ENCODE results near the gene MMP2. TPM values are rescaled to one million over a fixed set of nuclear protein-coding genes. Genes with fewer than 3 reads are reported as not detected.

Gene MMP2
- total and polyA plus RNA-seq, 12 donors: 16.6 to 248 (median 89.9) TPM

DNA sequence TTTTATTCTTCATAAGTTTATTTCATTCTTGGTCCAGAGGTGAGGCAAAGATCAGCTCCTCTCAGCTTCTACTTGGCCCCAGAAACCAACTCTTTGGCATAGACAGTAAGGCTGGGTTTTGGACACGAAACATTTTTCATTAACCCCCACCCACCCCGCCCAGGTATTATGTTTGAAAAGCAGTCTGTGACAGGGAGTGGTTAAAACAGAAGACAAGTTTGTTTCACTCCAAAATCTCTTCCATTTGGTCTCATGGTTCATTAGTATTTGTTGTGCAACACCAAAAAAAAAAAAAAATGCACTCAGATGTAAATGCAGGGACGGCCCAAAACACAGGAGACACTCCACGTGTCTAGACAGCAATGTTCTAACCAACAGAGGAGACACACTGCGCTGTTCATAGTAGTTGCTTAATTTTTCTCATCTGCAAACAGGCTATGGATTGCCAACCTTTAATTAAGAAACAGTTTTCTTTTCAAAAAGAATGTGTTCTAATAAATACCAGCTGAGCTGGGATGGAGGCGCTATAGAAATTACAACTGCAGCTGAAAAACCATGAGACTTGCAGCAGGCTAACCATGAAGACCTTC is 39.8 kb upstream of the MMP2 start:
- H3K27me3 ChIP-seq: no peaks in the 10 kb centered on the region
- H3K4me3 ChIP-seq: no peak overlapping the region
- DNase-seq: no peak
- H3K9me3 ChIP-seq (replicated peaks in 1 of 3): no peaks in the 10 kb centered on the region
- H3K4me1 ChIP-seq (replicated peaks in 1 of 2): peaks cover 0 to 3% of the 10 kb centered on the region in 2 donors
- H3K27ac ChIP-seq: no peak overlapping the region
- 74 to 84% (median 78%) methylated on average over 6 of the region's 6 CpGs for WGBS, 4 donors
- TF ChIP-seq POLR2A (IDR thresholded peaks at IDR 0.05): no peak
- TF ChIP-seq, protein P1, sequence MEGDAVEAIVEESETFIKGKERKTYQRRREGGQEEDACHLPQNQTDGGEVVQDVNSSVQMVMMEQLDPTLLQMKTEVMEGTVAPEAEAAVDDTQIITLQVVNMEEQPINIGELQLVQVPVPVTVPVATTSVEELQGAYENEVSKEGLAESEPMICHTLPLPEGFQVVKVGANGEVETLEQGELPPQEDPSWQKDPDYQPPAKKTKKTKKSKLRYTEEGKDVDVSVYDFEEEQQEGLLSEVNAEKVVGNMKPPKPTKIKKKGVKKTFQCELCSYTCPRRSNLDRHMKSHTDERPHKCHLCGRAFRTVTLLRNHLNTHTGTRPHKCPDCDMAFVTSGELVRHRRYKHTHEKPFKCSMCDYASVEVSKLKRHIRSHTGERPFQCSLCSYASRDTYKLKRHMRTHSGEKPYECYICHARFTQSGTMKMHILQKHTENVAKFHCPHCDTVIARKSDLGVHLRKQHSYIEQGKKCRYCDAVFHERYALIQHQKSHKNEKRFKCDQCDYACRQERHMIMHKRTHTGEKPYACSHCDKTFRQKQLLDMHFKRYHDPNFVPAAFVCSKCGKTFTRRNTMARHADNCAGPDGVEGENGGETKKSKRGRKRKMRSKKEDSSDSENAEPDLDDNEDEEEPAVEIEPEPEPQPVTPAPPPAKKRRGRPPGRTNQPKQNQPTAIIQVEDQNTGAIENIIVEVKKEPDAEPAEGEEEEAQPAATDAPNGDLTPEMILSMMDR (IDR thresholded peaks at IDR 0.05): no peak
- H3K36me3 ChIP-seq (replicated peaks in 1 of 2): no peaks in the 10 kb centered on the region
- intact Hi-C loops (cut with DNase I): no loop called here

DNA sequence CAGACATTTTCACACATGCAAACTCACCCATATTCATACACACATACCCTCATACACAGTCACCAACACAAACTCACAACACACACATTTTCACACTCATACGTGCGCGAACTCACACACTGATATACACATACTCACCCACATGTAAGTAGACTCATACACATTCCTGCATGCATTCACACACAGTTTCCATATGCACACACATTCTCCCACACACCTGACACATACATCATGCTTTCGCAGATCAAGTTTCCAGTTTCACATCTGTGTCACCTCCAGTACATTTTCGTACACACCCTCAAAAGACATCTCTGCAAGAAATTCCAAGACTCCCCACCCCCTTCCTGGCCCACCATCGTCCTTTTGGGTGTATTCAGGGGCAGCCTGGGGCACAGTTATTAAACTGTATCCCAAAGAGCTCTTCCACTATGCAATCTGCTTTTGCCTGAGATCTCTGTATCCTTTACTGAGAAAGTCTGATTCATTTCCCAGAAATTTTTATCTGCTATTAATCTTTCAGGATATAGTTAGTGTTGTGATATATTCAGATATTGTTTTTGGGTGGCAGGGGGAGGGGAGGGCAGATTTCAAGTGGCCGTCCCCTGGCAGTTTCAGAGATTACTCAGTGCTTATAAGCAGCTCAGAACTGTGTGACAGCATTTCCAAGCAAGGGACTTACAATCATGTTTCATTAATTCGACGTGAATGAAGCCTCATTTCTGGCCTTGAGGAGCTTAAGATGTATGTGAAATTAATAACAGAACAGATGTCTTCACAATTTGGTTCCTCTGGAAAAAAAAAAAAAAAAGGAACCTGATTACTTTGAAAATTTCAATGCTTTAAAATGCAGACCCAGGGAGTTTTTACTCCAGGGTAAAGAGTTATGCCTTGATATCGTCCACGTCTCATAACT is 35.3 kb upstream of the MMP2 start:
- Histone ChIP-seq H3K27ac (no peak overlapping the region), H3K4me1 (replicated peaks in 1 of 2) (no peaks in the 10 kb centered on the region), H3K4me3 (no peak overlapping the region), H3K27me3 (no peaks in the 10 kb centered on the region), H3K36me3 (replicated peaks in 1 of 2) (no peaks in the 10 kb centered on the region), H3K9me3 (replicated peaks in 1 of 3) (no peaks in the 10 kb centered on the region)
- 45 to 60% (median 49%) methylated on average over 11 of the region's 11 CpGs for WGBS, 4 donors
- TF ChIP-seq POLR2A (IDR thresholded peaks at IDR 0.05): no peak
- TF ChIP-seq, protein P1 (IDR thresholded peaks at IDR 0.05): no peak
- DNase-seq: peak in 1 of 7 donors; percentile 18
- intact Hi-C loops (cut with DNase I): no loop called here

DNA sequence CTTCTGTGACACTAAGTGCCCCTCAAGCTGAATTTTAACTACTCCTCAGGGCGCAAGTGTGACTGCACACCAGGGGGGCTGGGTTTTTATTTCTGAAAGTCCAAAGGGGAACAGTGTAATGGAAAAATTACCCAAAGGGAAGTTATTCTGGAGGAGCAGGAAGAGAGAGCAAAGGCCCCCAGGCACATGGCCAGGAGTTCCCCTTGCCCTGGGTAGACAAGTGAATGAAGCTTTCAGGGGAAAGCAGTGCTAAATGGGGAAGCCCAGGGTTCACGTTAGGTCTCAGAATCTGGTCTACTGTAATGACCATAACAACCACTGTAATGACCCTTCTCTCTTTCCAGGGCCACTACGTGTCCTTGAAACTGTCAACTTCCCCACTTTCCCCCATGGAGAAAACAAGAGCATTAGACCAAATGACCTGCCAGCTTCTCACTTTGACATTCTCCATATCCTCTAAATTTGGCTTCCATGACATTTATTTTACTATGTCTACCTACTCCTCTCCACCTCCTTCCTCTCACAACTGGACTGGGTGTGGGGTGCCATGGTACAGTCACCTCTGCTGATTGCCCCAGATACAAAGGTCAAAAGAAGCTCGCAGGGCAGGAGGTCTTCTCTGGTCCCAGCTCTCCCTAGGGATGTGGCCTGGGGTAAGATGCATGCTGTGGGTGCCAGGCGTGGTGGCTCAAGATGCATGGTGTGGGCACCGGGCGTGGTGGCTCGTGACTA is 34.1 kb upstream of the MMP2 start:
- no peaks in the 10 kb centered on the region for H3K4me1 ChIP-seq (replicated peaks in 1 of 2)
- 73 to 79% (median 77%) methylated on average over 5 to 8 of the region's 8 CpGs for WGBS, 4 donors
- no peaks in the 10 kb centered on the region for H3K36me3 ChIP-seq (replicated peaks in 1 of 2)
- H3K4me3 ChIP-seq: no peak overlapping the region
- no peak overlapping the region for H3K27ac ChIP-seq
- H3K27me3 ChIP-seq: no peaks in the 10 kb centered on the region
- TF ChIP-seq, protein P1 (IDR thresholded peaks at IDR 0.05): no peak
- TF ChIP-seq POLR2A (IDR thresholded peaks at IDR 0.05): no peak
- peak; percentile 29 to 79 (median 60) for DNase-seq
- intact Hi-C loops (cut with DNase I): no loop called here
- no peaks in the 10 kb centered on the region for H3K9me3 ChIP-seq (replicated peaks in 1 of 3)

DNA sequence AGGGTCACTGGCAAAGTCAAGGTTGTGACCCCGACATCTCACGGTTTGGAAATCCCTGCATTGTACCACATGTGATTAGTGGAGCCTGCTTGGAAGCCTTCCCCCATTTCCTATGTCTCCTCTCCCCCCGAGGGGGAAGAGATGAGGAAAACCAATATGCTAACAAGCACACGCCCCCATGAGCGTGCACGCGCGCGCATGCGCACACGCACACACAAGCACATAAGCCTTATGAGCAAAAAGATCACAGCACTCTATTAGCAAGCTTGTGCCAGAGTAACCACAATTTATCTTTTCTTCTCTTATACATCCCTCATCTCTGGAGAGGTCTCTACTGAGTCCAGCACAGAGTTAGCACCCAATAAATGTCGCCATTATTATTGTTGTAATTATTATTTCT is 31.8 kb upstream of the MMP2 start:
- Histone ChIP-seq H3K27me3 (no peaks in the 10 kb centered on the region), H3K4me1 (replicated peaks in 1 of 2) (no peaks in the 10 kb centered on the region), H3K27ac (no peak overlapping the region), H3K4me3 (no peak overlapping the region), H3K36me3 (replicated peaks in 1 of 2) (no peaks in the 10 kb centered on the region), H3K9me3 (replicated peaks in 1 of 3) (no peaks in the 10 kb centered on the region)
- no peak for TF ChIP-seq POLR2A (IDR thresholded peaks at IDR 0.05)
- TF ChIP-seq, protein P1 (IDR thresholded peaks at IDR 0.05): no peak
- DNase-seq: no peak
- 86 to 92% (median 90%) methylated on average over 12 of the region's 12 CpGs for WGBS, 4 donors
- intact Hi-C loops (cut with DNase I): no loop called here
